Glutamatergic neuron (in vitro differentiated cells): Measurements from ENCODE around the gene PTGES2. TPM values are rescaled to one million over a fixed set of nuclear protein-coding genes. Genes with fewer than 3 reads are reported as not detected.
A peak's percentile ranks its signal among the peaks of the same experiment; 100 is the strongest.

Experiments
- DNase-seq: peaks from one replicate; pipeline ENCODE4 v3.0.0; 2022
- H3K27ac Mint-ChIP-seq: one replicate; pipeline ENCODE4 v1.8.0; 2020; ENCODE audit warnings: mild to moderate bottlenecking, mixed read lengths, inconsistent platforms; ENCODE audit not compliant: unreplicated experiment
- H3K27me3 Mint-ChIP-seq: one replicate; pipeline ENCODE4 v1.8.0; 2020; ENCODE audit warnings: mild to moderate bottlenecking, moderate library complexity, mixed read lengths, inconsistent platforms; ENCODE audit not compliant: unreplicated experiment
- H3K36me3 Mint-ChIP-seq: one replicate; pipeline ENCODE4 v1.8.0; 2020; ENCODE audit warnings: mild to moderate bottlenecking, mixed read lengths, inconsistent platforms; ENCODE audit not compliant: unreplicated experiment
- H3K4me1 Mint-ChIP-seq: one replicate; pipeline ENCODE4 v1.8.0; 2020; ENCODE audit warnings: mild to moderate bottlenecking, low read depth, mixed read lengths, inconsistent platforms; ENCODE audit not compliant: unreplicated experiment
- H3K4me3 Mint-ChIP-seq: one replicate; pipeline ENCODE4 v1.8.0; 2020; ENCODE audit warnings: mild to moderate bottlenecking, mixed read lengths, inconsistent platforms; ENCODE audit not compliant: unreplicated experiment
- H3K9me3 Mint-ChIP-seq: one replicate; pipeline ENCODE4 v1.8.0; 2020; ENCODE audit warnings: mild to moderate bottlenecking, moderate library complexity, mixed read lengths, inconsistent platforms; ENCODE audit not compliant: unreplicated experiment
- total RNA-seq: library from RNA; stranded (reverse); fragmentation: NEBNext Ultra II Directional; extraction: Animal tissue kit (Norgen Biotek cat#: 25700); gene quantifications from one replicate; pipeline ENCODE4 v1.2.1, GENCODE V29; 2021; ENCODE audit not compliant: unreplicated experiment
- TF ChIP-seq, protein P1 (sequence below): fragments of 200-600 bp; sonication (generic); IDR thresholded peaks from one replicate; pipeline ENCODE4 v1.5.0; 2021; ENCODE audit not compliant: partially characterized antibody, unreplicated experiment

Gene PTGES2
- total RNA-seq, 1 donor from 2014 or later, result 85.1 TPM

- H3K9me3 Mint-ChIP-seq, result peaks cover 6% of the 10 kb centered on the region
- peaks cover 5% of the 10 kb centered on the region for H3K36me3 Mint-ChIP-seq
These were observed 42.0 kb upstream of the PTGES2 start for GRCh38 chr9:128169492-128169891.

DNA sequence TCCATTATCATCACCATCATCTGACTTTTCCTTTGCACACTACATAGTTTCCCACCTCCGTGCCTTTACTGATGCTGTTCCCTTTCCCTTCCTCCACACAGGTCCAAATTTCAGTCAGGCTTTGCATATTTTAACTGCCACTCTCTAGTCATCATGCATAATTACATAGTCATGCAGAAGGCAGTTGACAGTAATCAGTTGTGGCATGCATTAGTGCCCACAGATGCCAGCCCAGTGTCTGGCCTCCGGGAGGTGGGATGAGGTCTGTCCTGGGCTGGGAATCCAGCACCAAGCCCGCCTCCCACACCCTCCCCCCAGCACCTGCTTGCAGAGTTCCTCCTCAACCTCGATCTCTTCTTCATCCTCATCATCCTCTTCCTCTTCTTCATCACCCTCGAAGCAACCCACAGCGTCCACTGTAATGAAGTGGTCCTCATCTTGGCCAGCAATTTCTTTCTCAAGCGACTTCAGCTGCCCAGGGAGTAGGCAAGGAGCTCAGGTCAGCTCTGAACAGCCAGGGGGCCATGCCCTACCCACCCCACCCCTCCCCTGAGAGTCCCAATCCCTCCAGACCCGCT is 41.3 kb upstream of the PTGES2 start:
- peak overlapping the region; percentile 74 for H3K27ac Mint-ChIP-seq
- DNase-seq, result no peak
- peak overlapping the region; percentile 57 for H3K4me3 Mint-ChIP-seq
- peaks cover 6% of the 10 kb centered on the region for H3K9me3 Mint-ChIP-seq
- peaks cover 20% of the 10 kb centered on the region for H3K4me1 Mint-ChIP-seq
- TF ChIP-seq, protein P1, sequence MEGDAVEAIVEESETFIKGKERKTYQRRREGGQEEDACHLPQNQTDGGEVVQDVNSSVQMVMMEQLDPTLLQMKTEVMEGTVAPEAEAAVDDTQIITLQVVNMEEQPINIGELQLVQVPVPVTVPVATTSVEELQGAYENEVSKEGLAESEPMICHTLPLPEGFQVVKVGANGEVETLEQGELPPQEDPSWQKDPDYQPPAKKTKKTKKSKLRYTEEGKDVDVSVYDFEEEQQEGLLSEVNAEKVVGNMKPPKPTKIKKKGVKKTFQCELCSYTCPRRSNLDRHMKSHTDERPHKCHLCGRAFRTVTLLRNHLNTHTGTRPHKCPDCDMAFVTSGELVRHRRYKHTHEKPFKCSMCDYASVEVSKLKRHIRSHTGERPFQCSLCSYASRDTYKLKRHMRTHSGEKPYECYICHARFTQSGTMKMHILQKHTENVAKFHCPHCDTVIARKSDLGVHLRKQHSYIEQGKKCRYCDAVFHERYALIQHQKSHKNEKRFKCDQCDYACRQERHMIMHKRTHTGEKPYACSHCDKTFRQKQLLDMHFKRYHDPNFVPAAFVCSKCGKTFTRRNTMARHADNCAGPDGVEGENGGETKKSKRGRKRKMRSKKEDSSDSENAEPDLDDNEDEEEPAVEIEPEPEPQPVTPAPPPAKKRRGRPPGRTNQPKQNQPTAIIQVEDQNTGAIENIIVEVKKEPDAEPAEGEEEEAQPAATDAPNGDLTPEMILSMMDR, result no peak
- H3K36me3 Mint-ChIP-seq, result peaks cover 5% of the 10 kb centered on the region
- no peaks in the 10 kb centered on the region for H3K27me3 Mint-ChIP-seq

More at GRCh38 chr9:128169492-128169891, 42.0 kb upstream of the PTGES2 start:
- peak overlapping the region; percentile 98 for H3K27ac Mint-ChIP-seq
- no peaks in the 10 kb centered on the region for H3K27me3 Mint-ChIP-seq
- H3K4me3 Mint-ChIP-seq, result peak overlapping the region; percentile 79
- TF ChIP-seq, protein P1, result no peak
- no peak for DNase-seq
- H3K4me1 Mint-ChIP-seq, result peaks cover 20% of the 10 kb centered on the region

- Mint-ChIP-seq H3K36me3 (peaks cover 11% of the 10 kb centered on the region), H3K4me3 (no peak overlapping the region), H3K27ac (no peak overlapping the region), H3K4me1 (peaks cover 20% of the 10 kb centered on the region), H3K27me3 (peaks cover 4% of the 10 kb centered on the region), H3K9me3 (peaks cover 6% of the 10 kb centered on the region)
- DNase-seq, result no peak
- TF ChIP-seq, protein P1, result no peak
These were observed 39.7 kb upstream of the PTGES2 start for GRCh38 chr9:128167209-128167608.

GRCh38 chr9:128166169-128166568 is 38.6 kb upstream of the PTGES2 start:
- no peak for DNase-seq
- TF ChIP-seq, protein P1, result no peak
- peaks cover 11% of the 10 kb centered on the region for H3K36me3 Mint-ChIP-seq
- H3K4me1 Mint-ChIP-seq, result peaks cover 20% of the 10 kb centered on the region
- H3K27me3 Mint-ChIP-seq, result peaks cover 5% of the 10 kb centered on the region
- peak overlapping the region; percentile 17 for H3K27ac Mint-ChIP-seq
- H3K4me3 Mint-ChIP-seq, result no peak overlapping the region
- peaks cover 7% of the 10 kb centered on the region for H3K9me3 Mint-ChIP-seq

DNA sequence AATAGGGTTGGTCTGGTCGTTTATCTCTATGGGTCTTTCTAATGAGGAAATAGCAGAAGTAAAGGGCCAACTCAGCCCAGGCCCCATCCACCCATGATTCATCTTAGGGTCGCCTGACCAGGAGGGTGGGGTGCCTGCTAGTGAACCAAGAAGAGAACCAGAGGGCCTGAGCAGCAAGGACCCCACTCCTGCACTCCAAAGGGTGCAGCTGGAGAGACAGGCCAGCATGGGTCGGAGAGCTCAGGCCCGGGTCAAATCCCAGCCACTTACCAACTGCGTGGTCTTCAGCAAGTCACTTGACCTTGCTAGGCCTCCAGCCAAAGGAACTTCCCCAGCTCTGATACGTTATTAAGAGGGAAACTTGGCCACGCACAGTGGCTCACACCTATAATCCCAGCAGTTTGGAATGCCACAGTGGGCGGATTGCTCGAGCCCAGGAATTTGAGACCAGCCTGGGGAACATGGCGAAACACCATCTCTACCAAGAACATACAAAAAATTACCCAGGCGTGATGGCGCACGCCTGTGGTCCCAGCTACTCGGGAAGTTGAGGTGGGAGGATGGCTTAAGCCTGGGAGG is 36.9 kb upstream of the PTGES2 start:
- Mint-ChIP-seq H3K27me3 (peaks cover 5% of the 10 kb centered on the region), H3K4me3 (no peak overlapping the region), H3K4me1 (peaks cover 8% of the 10 kb centered on the region), H3K27ac (peak overlapping the region; percentile 17), H3K36me3 (peaks cover 11% of the 10 kb centered on the region), H3K9me3 (peaks cover 6% of the 10 kb centered on the region)
- TF ChIP-seq, protein P1, result no peak
- no peak for DNase-seq
